ENCODE measurements around the gene CEP104.
"Not testable (repeated sequence)": the region's sequence is repeated elsewhere in the genome, so short reads cannot be mapped to it uniquely, and the experiment has no call there.

DNA sequence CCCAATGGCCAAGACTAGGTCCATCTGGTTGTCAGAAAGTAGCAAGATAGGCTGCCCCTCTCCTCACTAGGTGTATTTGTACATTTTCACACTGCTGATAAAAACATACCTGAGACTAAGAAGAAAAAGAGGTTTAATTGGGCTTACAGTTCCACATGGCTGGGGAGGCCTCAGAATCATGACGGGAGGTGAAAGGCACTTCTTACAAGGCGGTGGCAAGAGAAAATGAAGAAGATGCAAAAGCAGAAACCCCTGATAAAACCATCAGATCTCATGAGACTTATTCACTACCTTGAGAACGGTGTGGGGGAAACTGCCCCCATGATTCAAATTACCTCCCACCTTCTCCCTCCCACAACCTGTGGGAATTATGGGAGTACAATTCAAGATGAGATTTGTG lies 56.2 kb downstream of the CEP104 start:
- TF ChIP-seq, protein P1, sequence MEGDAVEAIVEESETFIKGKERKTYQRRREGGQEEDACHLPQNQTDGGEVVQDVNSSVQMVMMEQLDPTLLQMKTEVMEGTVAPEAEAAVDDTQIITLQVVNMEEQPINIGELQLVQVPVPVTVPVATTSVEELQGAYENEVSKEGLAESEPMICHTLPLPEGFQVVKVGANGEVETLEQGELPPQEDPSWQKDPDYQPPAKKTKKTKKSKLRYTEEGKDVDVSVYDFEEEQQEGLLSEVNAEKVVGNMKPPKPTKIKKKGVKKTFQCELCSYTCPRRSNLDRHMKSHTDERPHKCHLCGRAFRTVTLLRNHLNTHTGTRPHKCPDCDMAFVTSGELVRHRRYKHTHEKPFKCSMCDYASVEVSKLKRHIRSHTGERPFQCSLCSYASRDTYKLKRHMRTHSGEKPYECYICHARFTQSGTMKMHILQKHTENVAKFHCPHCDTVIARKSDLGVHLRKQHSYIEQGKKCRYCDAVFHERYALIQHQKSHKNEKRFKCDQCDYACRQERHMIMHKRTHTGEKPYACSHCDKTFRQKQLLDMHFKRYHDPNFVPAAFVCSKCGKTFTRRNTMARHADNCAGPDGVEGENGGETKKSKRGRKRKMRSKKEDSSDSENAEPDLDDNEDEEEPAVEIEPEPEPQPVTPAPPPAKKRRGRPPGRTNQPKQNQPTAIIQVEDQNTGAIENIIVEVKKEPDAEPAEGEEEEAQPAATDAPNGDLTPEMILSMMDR (conservative IDR thresholded peaks at IDR 0.05), result not testable (repeated sequence)
- TF ChIP-seq EZH2 (IDR thresholded peaks at IDR 0.05; ENCODE audit: low read depth), result not testable (repeated sequence)

All from PC-9 (cell line).